OCI-LY1 (cell line): Measurements from ENCODE around the gene MCCC2.

Experiments used
- EZH2 ChIP-seq: fragments of 200-600 bp; sonication (generic), shearing (Covaris generic); IDR thresholded peaks from 2 replicates; pipeline ENCODE4 v1.8.0; 2017; ENCODE audit warnings: borderline replicate concordance, mixed run types, mild to moderate bottlenecking, antibody characterized with exemption, low read length, moderate library complexity, mixed read lengths
- TF ChIP-seq, protein P1 (sequence below): fragments of 200-600 bp; sonication (generic), shearing (Covaris generic); IDR thresholded peaks from 2 replicates; pipeline ENCODE4 v1.5.1; 2017; ENCODE audit warnings: mild to moderate bottlenecking, antibody characterized with exemption, low read length, moderate library complexity, mixed read lengths

DNA sequence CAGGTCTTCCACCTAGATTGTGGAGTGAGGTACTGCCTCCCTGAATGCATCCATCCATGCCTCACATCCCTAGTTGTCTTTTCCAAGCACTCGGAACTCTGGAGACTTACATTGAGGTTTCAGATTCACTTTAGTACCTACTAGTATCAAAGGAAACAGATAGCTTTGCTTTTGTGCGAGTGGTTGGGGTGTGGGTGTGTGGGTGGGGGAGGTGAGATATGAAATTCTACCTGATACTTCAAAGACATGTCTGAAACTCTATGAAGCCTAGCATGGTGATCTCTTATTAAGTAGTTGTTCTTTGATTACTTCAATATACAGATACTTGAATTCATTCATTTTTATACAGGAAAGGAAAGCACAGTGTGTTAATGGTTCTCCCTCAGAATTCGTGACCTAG is 64.4 kb downstream of the MCCC2 start:
- TF ChIP-seq, protein P1, sequence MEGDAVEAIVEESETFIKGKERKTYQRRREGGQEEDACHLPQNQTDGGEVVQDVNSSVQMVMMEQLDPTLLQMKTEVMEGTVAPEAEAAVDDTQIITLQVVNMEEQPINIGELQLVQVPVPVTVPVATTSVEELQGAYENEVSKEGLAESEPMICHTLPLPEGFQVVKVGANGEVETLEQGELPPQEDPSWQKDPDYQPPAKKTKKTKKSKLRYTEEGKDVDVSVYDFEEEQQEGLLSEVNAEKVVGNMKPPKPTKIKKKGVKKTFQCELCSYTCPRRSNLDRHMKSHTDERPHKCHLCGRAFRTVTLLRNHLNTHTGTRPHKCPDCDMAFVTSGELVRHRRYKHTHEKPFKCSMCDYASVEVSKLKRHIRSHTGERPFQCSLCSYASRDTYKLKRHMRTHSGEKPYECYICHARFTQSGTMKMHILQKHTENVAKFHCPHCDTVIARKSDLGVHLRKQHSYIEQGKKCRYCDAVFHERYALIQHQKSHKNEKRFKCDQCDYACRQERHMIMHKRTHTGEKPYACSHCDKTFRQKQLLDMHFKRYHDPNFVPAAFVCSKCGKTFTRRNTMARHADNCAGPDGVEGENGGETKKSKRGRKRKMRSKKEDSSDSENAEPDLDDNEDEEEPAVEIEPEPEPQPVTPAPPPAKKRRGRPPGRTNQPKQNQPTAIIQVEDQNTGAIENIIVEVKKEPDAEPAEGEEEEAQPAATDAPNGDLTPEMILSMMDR: no peak
- TF ChIP-seq EZH2: no peak
